H7 (cell line): ENCODE measurements around the gene LLCFC1. TPM values are rescaled to one million over a fixed set of nuclear protein-coding genes. Genes with fewer than 3 reads are reported as not detected.

Experiments used
- DNase-seq: peaks from one replicate; pipeline ENCODE4 v3.0.0; 2012
- H3K27me3 ChIP-seq: 2 replicates; pipeline ENCODE4 v1.6.0; 2011; ENCODE audit warnings: mild to moderate bottlenecking, low read length; ENCODE audit not compliant: control insufficient read depth, insufficient read depth
- H3K36me3 ChIP-seq: replicated peaks from 2 replicates; pipeline ENCODE4 v1.5.1; 2011; ENCODE audit warnings: low read length; ENCODE audit not compliant: control insufficient read depth, insufficient read depth
- H3K4me3 ChIP-seq: 2 replicates; pipeline ENCODE4 v1.5.1; 2011; ENCODE audit warnings: low read depth, mild to moderate bottlenecking, control low read depth, low read length, moderate library complexity; ENCODE audit not compliant: insufficient read depth
- total RNA-seq: library from RNA; depleted of rRNA; stranded (reverse); fragments of >200 nt; shearing (Covaris generic); gene quantifications from 2 replicates; pipeline ENCODE4 v1.2.3, GENCODE V29; 2014; rRNA removed

The LLCFC1 gene
- not detected in 2 replicates for total RNA-seq

DNA sequence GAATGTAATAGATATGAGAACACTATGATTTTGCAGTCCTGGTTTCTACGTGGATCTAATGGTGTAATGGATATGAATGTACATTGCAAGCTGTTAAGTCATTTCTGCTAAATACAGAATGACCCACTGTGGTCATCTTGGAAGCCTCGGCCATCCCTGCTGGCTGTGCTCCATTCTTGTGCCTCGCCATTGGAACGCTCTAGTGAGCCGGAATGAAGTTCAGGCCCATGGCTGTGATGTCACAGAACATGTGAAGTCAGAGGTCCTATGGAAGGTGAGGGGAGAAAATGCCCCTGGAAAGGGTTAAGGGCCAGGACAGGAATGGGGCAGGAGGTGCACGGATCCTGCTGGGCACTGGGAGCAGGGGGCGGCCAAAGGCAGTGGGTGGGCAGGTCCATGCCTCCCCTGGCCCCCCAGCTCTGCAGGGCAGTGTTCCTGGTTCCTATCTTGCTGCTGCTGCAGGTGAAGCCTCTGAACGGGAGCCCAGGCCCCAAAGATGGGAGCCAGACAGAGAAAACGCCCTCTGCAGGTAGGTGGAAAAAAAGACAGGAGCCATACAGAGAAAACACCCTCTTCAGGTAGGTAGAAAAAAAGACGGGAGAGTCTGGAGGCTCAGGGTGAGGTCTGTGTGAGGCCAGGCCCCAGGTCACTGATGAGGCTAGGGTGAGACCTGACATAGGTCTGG, at the start of gene LLCFC1:
Gene LLCFC1 (plus strand): TSS at position 259 of the 685 bp plus-strand sequence. CDS start 138 bp downstream, at position 397.
- no peaks in the 10 kb centered on the region for H3K27me3 ChIP-seq
- no peaks in the 10 kb centered on the region for H3K36me3 ChIP-seq
- peak; percentile 93 for DNase-seq
- no peak within 1 kb of the TSS for H3K4me3 ChIP-seq

- H3K4me3 ChIP-seq: no peak overlapping the region
- DNase-seq: no peak
- no peaks in the 10 kb centered on the region for H3K27me3 ChIP-seq
- H3K36me3 ChIP-seq: no peaks in the 10 kb centered on the region
Measured at GRCh38 chr7:142889816-142890215, 49.5 kb upstream of the LLCFC1 start.

- no peaks in the 10 kb centered on the region for H3K36me3 ChIP-seq
- H3K4me3 ChIP-seq: no peak overlapping the region
- no peak for DNase-seq
- no peaks in the 10 kb centered on the region for H3K27me3 ChIP-seq
Measured at GRCh38 chr7:142890874-142891485, 48.3 kb upstream of the LLCFC1 start.

GRCh38 chr7:142891490-142892082, 47.7 kb upstream of the LLCFC1 start:
- Histone ChIP-seq H3K27me3 (no peaks in the 10 kb centered on the region), H3K36me3 (no peaks in the 10 kb centered on the region), H3K4me3 (no peak overlapping the region)
- no peak for DNase-seq

DNA sequence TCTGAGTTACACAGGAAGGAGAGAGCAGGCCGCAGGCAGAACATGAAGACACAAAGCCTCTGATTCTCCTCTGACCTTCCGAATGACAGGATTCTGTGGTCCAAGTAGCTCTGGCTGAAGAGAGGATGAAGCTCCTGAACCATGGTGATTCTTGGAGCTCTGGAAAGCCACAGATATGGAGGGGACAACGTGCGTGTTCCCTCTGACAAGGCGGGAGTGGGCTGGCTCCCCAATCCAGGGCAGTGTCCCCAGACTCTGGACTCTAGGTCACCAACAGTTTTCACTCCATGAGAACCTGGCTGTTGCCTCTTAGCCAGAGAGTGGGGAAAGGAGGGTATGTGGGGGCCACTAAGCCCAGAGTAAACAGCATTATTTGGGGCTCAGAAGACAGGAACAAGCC, 46.3 kb upstream of the LLCFC1 start:
- no peak for DNase-seq
- Histone ChIP-seq H3K27me3 (no peaks in the 10 kb centered on the region), H3K4me3 (no peak overlapping the region), H3K36me3 (no peaks in the 10 kb centered on the region)

DNA sequence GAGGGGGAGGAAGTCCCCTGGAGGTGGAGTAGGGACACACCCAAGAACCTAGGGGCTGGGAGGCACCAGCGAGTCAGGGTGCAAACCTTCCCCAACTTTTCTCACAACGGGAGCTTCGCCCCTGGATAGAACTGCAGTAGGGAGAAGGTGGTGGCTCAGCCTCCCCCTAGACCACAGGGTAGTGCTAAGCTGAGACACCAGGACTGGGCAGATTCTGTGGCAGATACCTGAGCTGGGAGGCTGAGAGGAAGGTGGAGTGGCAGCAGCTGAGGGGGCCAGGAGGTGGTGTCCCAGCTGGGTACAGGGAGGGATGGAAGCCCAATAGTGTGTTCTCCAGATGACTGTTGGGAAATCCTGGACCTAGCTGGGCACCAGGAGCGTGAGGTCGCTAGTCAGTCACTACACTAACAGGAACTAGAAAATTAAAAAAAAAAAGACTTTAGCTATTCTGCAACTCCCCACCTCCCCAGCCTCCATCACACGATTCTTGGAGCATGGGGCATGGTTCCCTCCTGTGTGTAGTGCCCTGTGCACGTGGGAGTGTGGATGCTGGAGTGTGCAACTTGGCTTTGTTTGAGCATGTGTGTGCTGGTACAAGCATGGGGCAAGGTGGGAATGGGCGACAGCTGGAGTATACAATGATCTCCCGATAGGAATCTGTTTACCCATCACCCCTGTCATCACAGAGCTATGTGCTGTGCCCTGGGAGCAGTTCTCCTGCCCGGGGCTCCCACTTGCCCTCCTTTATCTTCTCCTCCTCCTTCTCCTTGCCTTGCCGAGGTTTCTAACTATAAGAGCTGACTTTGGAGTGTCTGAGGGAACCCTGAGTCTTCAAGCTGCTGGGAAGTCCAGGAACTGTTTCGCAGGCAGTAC, 44.9 kb upstream of the LLCFC1 start:
- Histone ChIP-seq H3K27me3 (no peaks in the 10 kb centered on the region), H3K36me3 (no peaks in the 10 kb centered on the region), H3K4me3 (no peak overlapping the region)
- no peak for DNase-seq

DNA sequence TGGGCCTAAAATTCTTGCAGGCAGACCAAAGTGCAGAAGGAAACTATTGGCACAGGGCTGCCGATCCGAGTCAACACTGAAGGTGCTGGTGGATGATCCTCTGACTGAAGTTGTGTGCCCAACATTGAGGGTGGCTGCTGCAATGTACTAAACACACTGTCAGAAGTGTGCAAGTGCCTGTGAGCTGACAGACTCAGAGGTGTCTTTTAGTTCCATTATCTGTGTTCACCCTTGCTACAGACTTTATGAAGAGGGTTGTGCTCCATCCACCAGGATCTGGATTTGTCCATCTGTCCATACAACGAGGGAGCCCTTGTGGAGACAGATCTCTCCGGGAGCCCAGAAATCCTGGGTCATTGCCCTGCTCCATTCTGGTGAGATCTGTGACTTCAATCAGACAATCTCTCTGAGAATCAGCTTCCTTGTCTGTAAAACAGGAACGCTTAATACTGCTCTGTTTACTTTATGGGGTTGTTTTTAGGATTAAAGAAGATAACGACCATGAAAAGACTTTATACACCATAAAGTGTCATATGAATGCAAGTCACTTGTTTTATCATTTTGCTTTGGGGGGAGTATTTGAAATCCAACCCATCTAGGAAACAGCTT, 44.2 kb upstream of the LLCFC1 start:
- Histone ChIP-seq H3K36me3 (no peaks in the 10 kb centered on the region), H3K4me3 (no peak overlapping the region), H3K27me3 (no peaks in the 10 kb centered on the region)
- DNase-seq: no peak

DNA sequence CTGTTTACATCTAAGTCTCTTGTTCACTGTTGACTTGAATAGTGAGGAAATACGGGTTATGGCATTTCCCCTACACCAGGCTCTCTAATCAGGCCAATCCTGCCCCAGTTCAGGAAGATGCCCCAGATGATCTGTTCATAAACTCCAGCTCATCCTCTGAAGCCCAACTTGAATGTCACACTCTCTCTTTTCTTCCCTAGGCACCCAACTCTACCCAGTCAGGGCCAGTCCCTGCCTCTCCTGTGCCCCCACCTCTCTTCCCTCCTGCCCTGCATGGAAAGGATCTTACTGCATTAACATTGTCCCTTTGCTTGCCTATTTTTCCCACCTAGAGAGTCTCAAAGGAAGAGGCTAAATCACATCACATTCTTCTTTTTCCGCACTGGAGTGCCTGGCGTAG, 43.1 kb upstream of the LLCFC1 start:
- Histone ChIP-seq H3K4me3 (no peak overlapping the region), H3K36me3 (no peaks in the 10 kb centered on the region), H3K27me3 (no peaks in the 10 kb centered on the region)
- no peak for DNase-seq

DNA sequence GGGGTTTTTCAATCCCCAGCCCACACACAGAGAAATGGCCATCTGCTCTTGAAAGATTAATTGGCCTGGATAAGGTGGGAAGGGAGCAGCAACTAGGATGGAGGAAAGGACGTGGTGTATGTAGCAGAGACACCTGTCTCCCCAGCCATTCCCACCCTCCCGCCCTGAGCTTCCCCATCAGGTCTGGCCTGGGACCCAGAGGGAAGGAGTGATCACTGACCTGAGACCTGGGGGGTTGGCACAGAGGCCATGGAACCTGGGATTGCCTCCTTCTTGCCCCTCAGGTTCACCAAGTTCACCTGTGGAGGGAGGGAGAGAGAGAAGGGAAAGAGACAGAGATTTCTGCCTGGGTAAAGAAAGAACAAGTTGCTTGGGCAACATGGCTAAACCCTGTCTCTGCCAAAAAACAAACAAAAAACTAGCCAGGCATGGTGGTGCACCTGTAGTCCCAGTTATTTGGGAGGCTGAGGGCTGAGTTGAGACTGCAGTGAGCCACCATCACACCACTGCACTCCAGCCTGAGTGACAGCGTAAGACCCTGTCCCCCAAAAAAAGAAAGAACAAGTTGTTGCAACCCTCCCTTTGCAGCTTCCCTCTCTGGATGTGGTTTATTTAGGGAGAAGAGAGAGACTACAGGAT, 42.4 kb upstream of the LLCFC1 start:
- no peaks in the 10 kb centered on the region for H3K27me3 ChIP-seq
- no peak overlapping the region for H3K4me3 ChIP-seq
- H3K36me3 ChIP-seq: no peaks in the 10 kb centered on the region
- DNase-seq: no peak

DNA sequence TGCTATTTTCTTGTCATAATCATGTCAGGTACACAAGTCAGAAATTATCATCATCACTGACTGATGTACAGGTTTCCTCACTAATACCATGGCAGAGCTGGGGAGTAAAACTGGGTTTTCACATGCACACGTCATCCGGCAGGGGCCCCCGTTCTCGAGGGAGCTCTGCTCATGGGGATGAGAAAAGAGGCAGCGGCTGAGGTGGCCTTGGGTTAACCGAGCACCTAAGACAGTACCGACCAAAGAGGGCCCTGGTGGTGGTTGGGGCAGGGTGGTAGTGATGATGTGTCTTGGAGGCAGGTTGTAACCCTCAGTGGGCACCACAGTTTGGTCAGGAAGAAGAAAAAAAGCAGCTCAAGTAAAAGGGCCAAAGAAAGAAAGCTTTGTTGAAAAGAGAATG, 41.6 kb upstream of the LLCFC1 start:
- Histone ChIP-seq H3K36me3 (no peaks in the 10 kb centered on the region), H3K27me3 (no peaks in the 10 kb centered on the region), H3K4me3 (no peak overlapping the region)
- no peak for DNase-seq

DNA sequence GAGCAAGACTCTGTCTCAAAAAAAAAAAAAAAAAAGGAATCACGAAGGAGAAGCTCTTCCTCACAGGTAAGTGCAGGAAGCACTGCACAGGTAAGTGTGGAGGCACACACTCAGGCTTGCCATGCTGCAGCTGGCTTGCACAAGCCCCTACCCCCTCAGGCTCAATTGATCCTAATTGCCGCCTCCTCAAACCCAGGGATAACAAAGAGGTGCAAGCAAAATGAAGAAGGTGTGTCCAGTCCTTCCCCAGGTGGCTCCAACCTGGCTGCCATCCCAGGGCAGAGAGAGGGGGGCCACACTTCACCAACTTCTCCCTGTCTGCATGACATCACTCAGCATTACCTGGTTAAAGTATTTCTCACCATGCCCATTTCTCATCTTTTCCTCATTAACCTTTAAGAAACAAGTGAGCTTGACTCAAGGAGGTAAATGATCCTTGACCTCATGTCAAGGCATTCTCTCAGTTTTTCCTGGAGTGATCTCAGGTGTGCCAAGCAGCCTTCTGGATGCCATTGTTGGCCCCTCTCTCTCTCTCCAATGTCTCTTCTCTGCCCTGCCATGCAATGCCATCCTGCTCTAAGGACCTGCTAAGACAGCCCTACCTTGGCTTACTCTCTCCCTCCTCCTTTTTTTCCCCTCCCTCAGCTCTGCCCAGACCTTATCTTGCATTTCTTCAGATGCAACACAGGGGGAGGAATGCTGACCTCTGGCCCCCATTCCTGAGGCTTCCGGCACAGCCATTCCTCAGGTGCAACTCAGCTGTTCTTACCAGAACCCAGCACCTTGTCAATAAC, 40.7 kb upstream of the LLCFC1 start:
- Histone ChIP-seq H3K4me3 (no peak overlapping the region), H3K36me3 (no peaks in the 10 kb centered on the region), H3K27me3 (no peaks in the 10 kb centered on the region)
- DNase-seq: peak; percentile 40

DNA sequence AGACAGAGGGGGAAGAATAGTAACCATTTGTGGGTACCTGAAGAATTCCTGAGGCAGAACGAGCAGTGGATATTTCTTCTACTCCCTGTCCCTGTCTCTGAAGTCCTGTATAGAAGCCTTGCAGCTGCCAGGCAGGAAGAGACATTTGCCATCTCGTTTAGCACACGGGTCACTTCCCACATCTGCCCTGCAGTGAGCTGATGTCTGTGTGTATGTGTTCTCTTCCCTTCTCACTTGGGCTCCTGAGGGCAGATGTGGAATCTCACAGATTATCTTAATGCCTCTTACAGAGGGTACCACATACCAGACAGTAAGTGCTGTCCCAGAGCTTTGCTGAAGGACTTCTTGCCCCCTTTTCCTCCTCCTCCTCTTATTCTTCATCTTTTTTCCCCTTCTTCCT, 39.6 kb upstream of the LLCFC1 start:
- DNase-seq: no peak
- no peak overlapping the region for H3K4me3 ChIP-seq
- H3K27me3 ChIP-seq: no peaks in the 10 kb centered on the region
- no peaks in the 10 kb centered on the region for H3K36me3 ChIP-seq

- Histone ChIP-seq H3K36me3 (no peaks in the 10 kb centered on the region), H3K27me3 (no peaks in the 10 kb centered on the region), H3K4me3 (no peak overlapping the region)
- peak; percentile 46 for DNase-seq
Measured at GRCh38 chr7:142901426-142902259, 37.6 kb upstream of the LLCFC1 start.
